Measurements from ENCODE around the gene PRR12.
A peak's percentile ranks its signal among the peaks of the same experiment; 100 is the strongest.

PRR12 gene

GRCh38 chr19:49669516-49669915, 78.5 kb downstream of the PRR12 start:
- DNase-seq, result no peak

DNA sequence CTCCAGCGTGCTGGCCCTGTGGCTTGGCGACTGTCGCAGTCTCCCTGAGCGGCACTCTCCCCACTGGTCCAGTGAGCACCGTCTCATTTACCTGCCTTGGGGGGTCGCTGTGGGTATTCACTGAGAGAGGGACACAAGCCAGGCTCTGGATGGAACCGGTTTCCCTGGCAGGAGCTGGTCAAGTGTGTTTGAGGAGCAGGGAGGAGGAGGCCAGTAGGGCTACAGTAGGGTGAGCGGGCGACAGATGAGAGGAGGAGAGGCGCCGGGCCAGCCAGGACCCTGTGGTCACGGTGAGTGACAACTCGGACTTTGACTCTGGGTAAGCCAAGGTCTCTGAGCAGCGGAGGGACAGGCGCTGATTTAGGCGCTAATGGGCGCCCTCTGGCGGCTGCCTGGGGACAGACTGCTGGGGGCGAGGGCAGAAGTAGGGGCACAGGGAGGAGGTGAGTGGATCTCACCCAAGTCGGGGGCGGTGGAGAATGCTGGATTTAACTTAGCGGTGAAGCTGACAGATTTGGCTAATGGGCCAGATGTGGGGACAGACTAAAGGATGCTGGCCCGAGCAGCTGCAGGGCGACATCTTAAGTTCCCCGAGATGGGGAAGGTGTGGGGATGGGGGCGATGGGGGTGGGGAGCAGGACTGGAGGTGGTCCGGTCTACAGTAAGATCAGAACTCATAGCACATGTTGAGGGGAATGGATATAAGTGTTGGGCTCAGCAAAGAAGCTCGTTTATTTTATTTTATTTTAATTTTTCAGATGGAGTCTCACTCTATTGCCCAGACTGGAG, 81.3 kb downstream of the PRR12 start:
- peak; percentile 71 for DNase-seq

Data from DMS79 (cell line).